ENCODE measurements around the gene KIF25. TPM values are rescaled to one million over a fixed set of nuclear protein-coding genes. Genes with fewer than 3 reads are reported as not detected.

KIF25 gene
- total RNA-seq, 4 donors from 2014 or later: 0.17 TPM; not detected in 3

- H3K9me3 ChIP-seq: no peaks in the 10 kb centered on the region
- 89% methylated on average over 8 of the region's 8 CpGs for WGBS
- peaks cover 0 to 37% (median 0%) of the 10 kb centered on the region in 4 donors for H3K27me3 ChIP-seq
- H3K4me3 ChIP-seq: no peak overlapping the region
- H3K36me3 ChIP-seq: no peaks in the 10 kb centered on the region
- DNase-seq (ENCODE audit: extremely low spot score): peak; percentile 57
- TF ChIP-seq POLR2AphosphoS5 (IDR thresholded peaks at IDR 0.05) (no peak), POLR2A (IDR thresholded peaks at IDR 0.05; ENCODE audit: low read depth) (no peak), EP300 (IDR thresholded peaks at IDR 0.05) (no peak), CTCF (IDR thresholded peaks at IDR 0.05) (no peak)
- H3K4me1 ChIP-seq: no peaks in the 10 kb centered on the region
- intact Hi-C loops (cut with DNase I): no loop called here
- no peak overlapping the region for H3K27ac ChIP-seq (replicated peaks in 1 of 4)
Observed at GRCh38 chr6:168020242-168020641, 22.8 kb downstream of the KIF25 start.

- Histone ChIP-seq H3K4me3 (no peak overlapping the region), H3K27me3 (peaks cover 0 to 38% (median 0%) of the 10 kb centered on the region in 4 donors), H3K36me3 (no peaks in the 10 kb centered on the region), H3K4me1 (no peaks in the 10 kb centered on the region), H3K27ac (replicated peaks in 1 of 4) (no peak overlapping the region), H3K9me3 (no peaks in the 10 kb centered on the region)
- intact Hi-C loops (cut with DNase I): no loop called here
- TF ChIP-seq EP300 (IDR thresholded peaks at IDR 0.05): no peak
- peak; percentile 21 for DNase-seq (ENCODE audit: extremely low spot score)
- WGBS: 82% methylated on average over 5 of the region's 5 CpGs
Observed at GRCh38 chr6:168021581-168021980, 24.1 kb downstream of the KIF25 start.

GRCh38 chr6:168022488-168023321 is 25.2 kb downstream of the KIF25 start:
- Histone ChIP-seq H3K27me3 (peaks cover 0 to 34% (median 0%) of the 10 kb centered on the region in 4 donors), H3K9me3 (no peaks in the 10 kb centered on the region), H3K4me3 (no peak overlapping the region), H3K27ac (replicated peaks in 1 of 4) (no peak overlapping the region), H3K4me1 (no peaks in the 10 kb centered on the region), H3K36me3 (no peaks in the 10 kb centered on the region)
- TF ChIP-seq EP300 (IDR thresholded peaks at IDR 0.05) (no peak), POLR2A (IDR thresholded peaks at IDR 0.05; ENCODE audit: low read depth) (no peak), CTCF (IDR thresholded peaks at IDR 0.05) (no peak), POLR2AphosphoS5 (IDR thresholded peaks at IDR 0.05) (no peak)
- WGBS: 92% methylated on average over 7 of the region's 7 CpGs
- DNase-seq (ENCODE audit: extremely low spot score): peak; percentile 70
- intact Hi-C loops (cut with DNase I): no loop called here

- 83% methylated on average over 18 of the region's 18 CpGs for WGBS
Observed at GRCh38 chr6:168024951-168025510, 27.6 kb downstream of the KIF25 start.

More at GRCh38 chr6:168024951-168025510, 27.6 kb downstream of the KIF25 start:
- Histone ChIP-seq H3K27me3 (peaks cover 0 to 22% (median 0%) of the 10 kb centered on the region in 4 donors), H3K9me3 (no peaks in the 10 kb centered on the region), H3K36me3 (no peaks in the 10 kb centered on the region), H3K4me1 (no peaks in the 10 kb centered on the region), H3K27ac (replicated peaks in 1 of 4) (no peak overlapping the region), H3K4me3 (no peak overlapping the region)
- DNase-seq (ENCODE audit: extremely low spot score): peak; percentile 78
- intact Hi-C loops (cut with DNase I): no loop called here
- TF ChIP-seq EP300 (IDR thresholded peaks at IDR 0.05): no peak
- no peak for TF ChIP-seq POLR2A (IDR thresholded peaks at IDR 0.05; ENCODE audit: low read depth)
- TF ChIP-seq POLR2AphosphoS5 (IDR thresholded peaks at IDR 0.05): no peak
- no peak for TF ChIP-seq CTCF (IDR thresholded peaks at IDR 0.05)
